H9 (cell line): ENCODE measurements around the gene USF3. TPM values are rescaled to one million over a fixed set of nuclear protein-coding genes. Genes with fewer than 3 reads are reported as not detected.

Experiments used
- DNase-seq: peaks from one replicate; pipeline ENCODE4 v3.0.0-alpha.2; 2017
- H2AFZ ChIP-seq: one replicate; pipeline ENCODE4 v1.6.1; 2013; ENCODE audit warnings: mild to moderate bottlenecking, low read length, control low read depth, moderate library complexity
- H2AK5ac ChIP-seq: 2 replicates; pipeline ENCODE4 v1.6.1; 2013; ENCODE audit warnings: low read length, control low read depth, mixed read lengths; ENCODE audit not compliant: insufficient read length
- H2BK120ac ChIP-seq: one replicate; pipeline ENCODE4 v1.6.1; 2013; ENCODE audit warnings: low read depth, mild to moderate bottlenecking, low read length, control low read depth, inconsistent platforms; ENCODE audit not compliant: poor library complexity, severe bottlenecking
- H2BK12ac ChIP-seq: 2 replicates; pipeline ENCODE4 v1.6.1; 2013; ENCODE audit warnings: low read length, control low read depth, mixed read lengths, low read depth; ENCODE audit not compliant: insufficient read length
- H2BK15ac ChIP-seq: 2 replicates; pipeline ENCODE4 v1.6.1; 2013; ENCODE audit warnings: low read depth, low read length, control low read depth
- H2BK20ac ChIP-seq: one replicate; pipeline ENCODE4 v1.6.1; 2013; ENCODE audit warnings: low read depth, mild to moderate bottlenecking, low read length, control low read depth, inconsistent platforms; ENCODE audit not compliant: poor library complexity, severe bottlenecking
- H2BK5ac ChIP-seq: 2 replicates; pipeline ENCODE4 v1.6.1; 2013; ENCODE audit warnings: low read length, control low read depth, mixed read lengths; ENCODE audit not compliant: insufficient read length
- H3K14ac ChIP-seq: 2 replicates; pipeline ENCODE4 v1.6.1; 2013; ENCODE audit warnings: low read length, control low read depth; ENCODE audit not compliant: insufficient read depth
- H3K18ac ChIP-seq: 2 replicates; pipeline ENCODE4 v1.6.1; 2013; ENCODE audit warnings: low read depth, mild to moderate bottlenecking, mixed read lengths, low read length, control low read depth; ENCODE audit not compliant: insufficient read length
- H3K23ac ChIP-seq: 2 replicates; pipeline ENCODE4 v1.6.1; 2013; ENCODE audit warnings: low read length, control low read depth, mixed read lengths, low read depth; ENCODE audit not compliant: insufficient read length
- H3K23me2 ChIP-seq: 2 replicates; pipeline ENCODE4 v1.6.1; 2013; ENCODE audit warnings: low read depth, mild to moderate bottlenecking, mixed read lengths, low read length, control low read depth; ENCODE audit not compliant: insufficient read length, poor library complexity, severe bottlenecking
- H3K27ac ChIP-seq: 2 replicates; pipeline ENCODE4 v1.5.1; 2013; ENCODE audit warnings: low read length, control low read depth, mixed read lengths, low read depth; ENCODE audit not compliant: insufficient read length
- H3K27me3 ChIP-seq: 2 replicates; pipeline ENCODE4 v1.6.1; 2013; ENCODE audit warnings: low read length, control low read depth, inconsistent platforms; ENCODE audit not compliant: insufficient read depth
- H3K4ac ChIP-seq: 2 replicates; pipeline ENCODE4 v1.6.1; 2013; ENCODE audit warnings: low read depth, mild to moderate bottlenecking, control low read depth, inconsistent platforms, low read length, moderate library complexity
- H3K4me1 ChIP-seq: 2 replicates; pipeline ENCODE4 v1.6.1; 2013; ENCODE audit warnings: low read length, control low read depth, inconsistent platforms; ENCODE audit not compliant: insufficient read depth
- H3K4me2 ChIP-seq: 2 replicates; pipeline ENCODE4 v1.6.1; 2013; ENCODE audit warnings: low read length, control low read depth, mixed read lengths; ENCODE audit not compliant: insufficient read length, insufficient read depth
- H3K56ac ChIP-seq: 2 replicates; pipeline ENCODE4 v1.6.1; 2013; ENCODE audit warnings: low read depth, mild to moderate bottlenecking, mixed read lengths, low read length, control low read depth; ENCODE audit not compliant: insufficient read length
- H3K79me1 ChIP-seq: 2 replicates; pipeline ENCODE4 v1.6.1; 2013; ENCODE audit warnings: low read depth, mild to moderate bottlenecking, moderate library complexity, low read length, control low read depth, inconsistent platforms; ENCODE audit not compliant: insufficient read depth, poor library complexity, severe bottlenecking
- H3K79me2 ChIP-seq: 2 replicates; pipeline ENCODE4 v1.6.1; 2013; ENCODE audit warnings: low read length, control low read depth, inconsistent platforms; ENCODE audit not compliant: insufficient read depth
- H3K9ac ChIP-seq: 2 replicates; pipeline ENCODE4 v1.6.1; 2013; ENCODE audit warnings: low read length, control low read depth, mixed read lengths; ENCODE audit not compliant: insufficient read length; ENCODE audit errors: extremely low read depth
- H3K9me3 ChIP-seq: one replicate; pipeline ENCODE4 v1.6.1; 2013; ENCODE audit warnings: low read depth, low read length, inconsistent platforms; ENCODE audit not compliant: control insufficient read depth
- H3T11ph ChIP-seq: one replicate; pipeline ENCODE4 v1.6.1; 2013; ENCODE audit warnings: mild to moderate bottlenecking, low read length, control low read depth, inconsistent platforms
- H4K20me1 ChIP-seq: one replicate; pipeline ENCODE4 v1.6.1; 2013; ENCODE audit not compliant: control insufficient read depth, insufficient read length, insufficient read depth
- H4K5ac ChIP-seq: 2 replicates; pipeline ENCODE4 v1.6.1; 2013; ENCODE audit warnings: low read depth, mild to moderate bottlenecking, mixed read lengths, low read length, control low read depth; ENCODE audit not compliant: insufficient read length
- H4K8ac ChIP-seq: replicated peaks from 2 replicates; pipeline ENCODE4 v1.6.1; 2013; ENCODE audit warnings: low read length, control low read depth, mixed read lengths, low read depth; ENCODE audit not compliant: insufficient read length
- H4K91ac ChIP-seq: 2 replicates; pipeline ENCODE4 v1.6.1; 2013; ENCODE audit warnings: low read depth, mild to moderate bottlenecking, moderate library complexity, mixed read lengths, low read length, control low read depth; ENCODE audit not compliant: insufficient read length
- H3K27ac Mint-ChIP-seq, 3 experiments: 2 replicates in 2 of 3; 3 replicates in 1 of 3; pipeline ENCODE4 v1.8.0; 2020 to 2021; ENCODE audit warnings: mixed read lengths in 3 of 3, mild to moderate bottlenecking in 1 of 3, moderate library complexity in 1 of 3
- H3K27me3 Mint-ChIP-seq: 2 replicates; pipeline ENCODE4 v1.8.0; 2021; ENCODE audit warnings: low read depth, mild to moderate bottlenecking, moderate library complexity, mixed read lengths
- H3K36me3 Mint-ChIP-seq, 3 experiments: 2 replicates in 2 of 3; 3 replicates in 1 of 3; pipeline ENCODE4 v1.8.0; 2020 to 2021; ENCODE audit warnings: low read depth in 3 of 3, mixed read lengths in 3 of 3; ENCODE audit not compliant: insufficient read depth in 1 of 3
- H3K4me1 Mint-ChIP-seq, 2 experiments: 2 replicates each; pipeline ENCODE4 v1.8.0; 2020; ENCODE audit warnings: mixed read lengths in 2 of 2
- H3K4me3 Mint-ChIP-seq, 2 experiments: 2 replicates in 1 of 2; 3 replicates in 1 of 2; pipeline ENCODE4 v1.8.0; 2020 to 2021; ENCODE audit warnings: mild to moderate bottlenecking in 2 of 2, mixed read lengths in 2 of 2, moderate library complexity in 1 of 2
- H3K9me3 Mint-ChIP-seq, 2 experiments: 2 replicates in 1 of 2; 3 replicates in 1 of 2; pipeline ENCODE4 v1.8.0; 2020; ENCODE audit warnings: mild to moderate bottlenecking in 2 of 2, mixed read lengths in 2 of 2, moderate library complexity in 1 of 2
- WGBS: extraction: QIAGEN DNeasy Blood & Tissue Kit; methylation state at CpG from one replicate; pipeline ENCODE4 v1.1.7; 2013; ENCODE audit warnings: missing lambda C conversion rate, low lambda C conversion rate, mixed read lengths; ENCODE audit not compliant: insufficient read length; ENCODE audit errors: extremely low coverage; 5-methylcytosine and 5-hydroxymethylcytosine counted together
- total RNA-seq: library from RNA; stranded (reverse); gene quantifications from 2 replicates; pipeline ENCODE4 v1.2.1, GENCODE V29; 2021
- TF ChIP-seq, protein P1 (sequence below): fragments of 200-600 bp; sonication (generic); conservative IDR thresholded peaks from 3 replicates; pipeline ENCODE4 v1.8.0; 2021; ENCODE audit warnings: antibody characterized with exemption, mild to moderate bottlenecking

Gene USF3
- total RNA-seq, 1 experiment from 2014 or later: 13.8 TPM

DNA sequence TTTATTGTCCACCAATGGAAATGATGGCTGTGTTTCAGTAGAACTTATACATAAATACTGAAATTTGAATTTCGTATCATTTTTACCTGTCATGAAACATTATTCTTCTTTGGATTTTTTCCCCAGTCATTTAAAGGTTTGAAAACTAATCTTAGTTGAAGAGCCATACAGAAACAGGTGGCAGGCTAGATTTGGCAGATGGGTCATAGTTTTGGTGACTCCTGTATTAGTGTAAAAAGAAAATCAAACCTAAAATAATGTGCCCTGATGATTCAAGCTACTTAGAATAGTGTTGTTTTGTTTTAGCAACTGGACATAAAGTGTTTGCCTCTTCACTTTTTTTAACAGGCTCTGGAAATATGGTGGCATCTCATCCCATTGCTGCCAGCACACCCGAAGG, 95.2 kb downstream of the USF3 start:
- no peak for DNase-seq
- Histone ChIP-seq H3K9ac (no peak overlapping the region), H3K27me3 (no peaks in the 10 kb centered on the region), H3K23me2 (no peaks in the 10 kb centered on the region), H2AK5ac (no peak overlapping the region), H3K14ac (no peak overlapping the region), H4K20me1 (no peaks in the 10 kb centered on the region), H2BK5ac (no peak overlapping the region), H3T11ph (no peak overlapping the region), H2BK20ac (no peak overlapping the region), H4K5ac (no peak overlapping the region), H3K18ac (no peak overlapping the region), H4K8ac (no peak overlapping the region), H2BK12ac (no peak overlapping the region), H2AFZ (no peak overlapping the region), H3K4me2 (no peak overlapping the region), H4K91ac (no peak overlapping the region), H3K79me2 (no peaks in the 10 kb centered on the region), H3K27ac (no peak overlapping the region), H2BK120ac (no peak overlapping the region), H3K4me1 (peaks cover 3% of the 10 kb centered on the region; the same call in 1 of the 2 replicates), H3K23ac (no peak overlapping the region), H2BK15ac (no peak overlapping the region), H3K9me3 (no peaks in the 10 kb centered on the region), H3K4ac (no peak overlapping the region), H3K56ac (no peak overlapping the region), H3K79me1 (no peaks in the 10 kb centered on the region)
- WGBS: no CpG with 5 or more reads among the region's 2 CpGs
- no peak overlapping the region for H3K4me3 Mint-ChIP-seq
- no peak overlapping the region for H3K27ac Mint-ChIP-seq
- no peaks in the 10 kb centered on the region for H3K9me3 Mint-ChIP-seq
- TF ChIP-seq, protein P1, sequence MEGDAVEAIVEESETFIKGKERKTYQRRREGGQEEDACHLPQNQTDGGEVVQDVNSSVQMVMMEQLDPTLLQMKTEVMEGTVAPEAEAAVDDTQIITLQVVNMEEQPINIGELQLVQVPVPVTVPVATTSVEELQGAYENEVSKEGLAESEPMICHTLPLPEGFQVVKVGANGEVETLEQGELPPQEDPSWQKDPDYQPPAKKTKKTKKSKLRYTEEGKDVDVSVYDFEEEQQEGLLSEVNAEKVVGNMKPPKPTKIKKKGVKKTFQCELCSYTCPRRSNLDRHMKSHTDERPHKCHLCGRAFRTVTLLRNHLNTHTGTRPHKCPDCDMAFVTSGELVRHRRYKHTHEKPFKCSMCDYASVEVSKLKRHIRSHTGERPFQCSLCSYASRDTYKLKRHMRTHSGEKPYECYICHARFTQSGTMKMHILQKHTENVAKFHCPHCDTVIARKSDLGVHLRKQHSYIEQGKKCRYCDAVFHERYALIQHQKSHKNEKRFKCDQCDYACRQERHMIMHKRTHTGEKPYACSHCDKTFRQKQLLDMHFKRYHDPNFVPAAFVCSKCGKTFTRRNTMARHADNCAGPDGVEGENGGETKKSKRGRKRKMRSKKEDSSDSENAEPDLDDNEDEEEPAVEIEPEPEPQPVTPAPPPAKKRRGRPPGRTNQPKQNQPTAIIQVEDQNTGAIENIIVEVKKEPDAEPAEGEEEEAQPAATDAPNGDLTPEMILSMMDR: no peak
- H3K27me3 Mint-ChIP-seq: no peaks in the 10 kb centered on the region
- no peaks in the 10 kb centered on the region for H3K36me3 Mint-ChIP-seq
- peaks cover 7 to 9% of the 10 kb centered on the region in 2 experiments for H3K4me1 Mint-ChIP-seq
